ENCODE data around the gene TARDBP.
A peak's percentile ranks its signal among the peaks of the same experiment; 100 is the strongest.
"Not testable (repeated sequence)": the region's sequence is repeated elsewhere in the genome, so short reads cannot be mapped to it uniquely, and the experiment has no call there.

Gene TARDBP

GRCh38 chr1:11012260-11013159 is at the start of gene TARDBP:
Gene TARDBP, plus strand, starts transcription at chr1:11012654. Its CDS starts 1,074 bp downstream, at chr1:11013728.
- peak; percentile 87 for DNase-seq (ENCODE audit: low spot score)

GRCh38 chr1:10965546-10966226 is 46.8 kb upstream of the TARDBP start:
- DNase-seq (ENCODE audit: low spot score), result no peak

GRCh38 chr1:10967090-10967489 is 45.4 kb upstream of the TARDBP start:
- DNase-seq (ENCODE audit: low spot score), result no peak

- DNase-seq (ENCODE audit: low spot score), result no peak
Observed at GRCh38 chr1:10968411-10968826, 44.0 kb upstream of the TARDBP start.

GRCh38 chr1:10969267-10969970 is 43.0 kb upstream of the TARDBP start:
- DNase-seq (ENCODE audit: low spot score), result no peak

- DNase-seq (ENCODE audit: low spot score), result no peak
Observed at GRCh38 chr1:10969971-10970332, 42.5 kb upstream of the TARDBP start.

- DNase-seq (ENCODE audit: low spot score), result no peak
Observed at GRCh38 chr1:10973552-10973951, 38.9 kb upstream of the TARDBP start.

GRCh38 chr1:10973956-10974881 is 38.2 kb upstream of the TARDBP start:
- no peak for DNase-seq (ENCODE audit: low spot score)

GRCh38 chr1:10975567-10976326 is 36.7 kb upstream of the TARDBP start:
- no peak for DNase-seq (ENCODE audit: low spot score)

GRCh38 chr1:10978719-10979118 is 33.7 kb upstream of the TARDBP start:
- no peak for DNase-seq (ENCODE audit: low spot score)

GRCh38 chr1:10979483-10979920 is 33.0 kb upstream of the TARDBP start:
- no peak for DNase-seq (ENCODE audit: low spot score)

- no peak for DNase-seq (ENCODE audit: low spot score)
Observed at GRCh38 chr1:10980094-10980577, 32.3 kb upstream of the TARDBP start.

GRCh38 chr1:10980841-10981727 is 31.4 kb upstream of the TARDBP start:
- DNase-seq (ENCODE audit: low spot score), result no peak

GRCh38 chr1:10986525-10986890 is 25.9 kb upstream of the TARDBP start:
- DNase-seq (ENCODE audit: low spot score), result no peak

GRCh38 chr1:10987840-10988417 is 24.5 kb upstream of the TARDBP start:
- no peak for DNase-seq (ENCODE audit: low spot score)

GRCh38 chr1:10989095-10989494 is 23.4 kb upstream of the TARDBP start:
- no peak for DNase-seq (ENCODE audit: low spot score)

- DNase-seq (ENCODE audit: low spot score), result not testable (repeated sequence)
Observed at GRCh38 chr1:10989920-10990516, 22.4 kb upstream of the TARDBP start.

- DNase-seq (ENCODE audit: low spot score), result no peak
Observed at GRCh38 chr1:10990828-10991227, 21.6 kb upstream of the TARDBP start.

- not testable (repeated sequence) for DNase-seq (ENCODE audit: low spot score)
Observed at GRCh38 chr1:10992004-10992403, 20.4 kb upstream of the TARDBP start.
